GM21723 (cell line): ENCODE measurements around the gene GRID2IP.

Experiments
- ATAC-seq: cut with Tn5 transposase; IDR thresholded peaks from one replicate; pipeline ENCODE4 v1.9.1; 2021; ENCODE audit warnings: mild to moderate bottlenecking, moderate library complexity; ENCODE audit not compliant: unreplicated experiment

The GRID2IP gene

DNA sequence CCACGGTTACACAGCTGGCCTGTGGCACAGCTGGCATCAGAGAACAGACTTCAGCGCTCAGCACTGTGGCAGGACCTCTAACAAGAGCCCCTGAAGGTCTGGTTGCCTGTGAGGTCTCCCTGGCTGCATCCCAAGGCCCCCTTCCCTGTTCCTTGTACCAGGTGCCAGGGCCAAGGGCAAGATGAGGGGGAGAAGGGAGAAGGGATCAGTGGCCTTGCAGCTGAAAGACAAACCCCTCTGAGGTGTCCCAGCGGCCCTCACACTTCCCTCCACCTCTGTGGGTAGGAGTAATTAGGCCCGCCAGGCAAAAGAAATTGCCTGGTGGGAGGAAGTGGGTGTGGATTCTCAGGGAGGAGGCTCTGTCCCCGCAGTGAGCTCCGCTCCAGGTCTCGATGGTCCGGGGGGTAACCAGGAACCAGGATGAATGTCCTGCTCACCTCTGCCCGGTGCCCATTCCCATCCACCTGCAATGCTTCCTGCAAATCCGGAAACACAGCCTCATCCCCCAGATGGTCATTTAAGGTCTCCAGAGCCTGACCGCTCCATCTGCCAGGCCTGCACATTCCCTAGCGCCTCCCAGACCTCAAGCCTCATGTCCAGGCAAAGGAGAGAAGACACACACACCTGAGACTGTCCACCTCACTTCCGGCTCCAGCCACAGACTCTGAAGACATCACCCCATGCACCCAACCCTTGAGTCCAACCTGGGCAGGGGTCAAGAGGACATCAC, 22.7 kb downstream of the GRID2IP start:
- ATAC-seq: no peak

- ATAC-seq: no peak
These were observed 24.3 kb downstream of the GRID2IP start for GRCh38 chr7:6526997-6527378.

DNA sequence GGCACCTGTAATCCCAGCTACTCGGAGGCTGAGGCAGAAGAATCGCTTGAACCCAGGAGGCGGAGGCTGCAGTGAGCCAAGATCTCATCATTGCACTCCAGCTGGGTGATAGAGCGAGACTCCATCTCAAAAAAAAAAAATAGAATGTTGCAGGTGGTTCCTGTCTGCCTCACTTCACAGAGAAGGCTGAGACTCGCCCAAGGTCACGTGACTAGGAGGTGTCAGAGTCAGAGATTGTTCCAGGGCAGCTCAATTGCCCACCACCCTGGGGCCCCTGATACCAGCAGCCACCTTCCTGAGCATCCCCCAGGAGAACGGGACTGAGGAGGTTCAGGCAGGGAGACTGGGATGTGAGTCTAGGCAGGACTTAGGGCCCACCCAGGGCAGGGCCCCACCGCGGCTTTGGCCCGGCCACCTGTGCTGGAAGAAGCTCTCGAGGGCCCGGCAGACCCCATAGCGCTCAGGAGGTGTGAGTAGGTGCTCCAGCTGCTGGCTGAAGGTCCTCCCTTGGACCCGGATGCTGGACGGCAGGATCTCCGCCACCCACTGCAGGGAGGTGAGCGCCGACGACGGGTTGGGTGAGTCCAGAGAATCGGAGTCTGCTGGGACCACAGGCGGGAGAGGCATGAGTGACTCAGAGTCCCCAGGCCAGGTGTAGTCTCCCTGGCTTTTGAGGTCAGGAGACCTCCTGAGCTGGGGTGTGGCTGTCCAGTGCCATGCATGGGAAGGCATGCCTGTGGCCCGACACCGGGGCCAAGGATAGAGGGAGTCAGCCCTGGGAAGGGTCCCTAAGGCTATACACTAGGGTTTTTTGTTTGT, 30.9 kb downstream of the GRID2IP start:
- ATAC-seq: no peak

DNA sequence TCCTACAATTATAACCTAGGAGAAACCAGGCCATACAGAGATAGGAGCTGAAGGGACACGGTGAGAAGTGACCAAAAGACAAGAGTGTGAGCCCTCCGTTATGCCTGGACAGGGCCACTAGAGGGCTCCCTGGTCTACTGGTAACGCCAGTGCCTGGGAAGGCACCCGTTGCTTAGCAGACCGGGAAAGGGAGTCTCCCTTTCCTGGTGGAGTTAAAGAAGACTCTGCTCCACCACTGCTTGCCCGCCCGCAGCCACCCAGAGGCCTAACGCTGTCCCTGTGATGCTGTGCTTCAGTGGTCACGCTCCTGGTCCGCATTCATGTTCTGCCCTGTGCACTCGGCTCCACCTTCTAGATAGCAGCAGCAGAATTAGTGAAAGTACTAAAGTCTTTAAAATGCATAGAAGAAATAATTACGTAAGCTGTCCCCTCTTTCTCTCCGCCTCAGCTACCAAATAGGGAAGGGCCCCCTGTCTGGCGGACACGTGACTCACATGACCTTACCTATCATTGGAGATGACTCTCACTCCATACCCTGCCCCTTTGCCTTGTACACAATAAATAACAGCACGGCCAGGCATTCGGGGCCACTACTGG, 34.8 kb downstream of the GRID2IP start:
- no peak for ATAC-seq

DNA sequence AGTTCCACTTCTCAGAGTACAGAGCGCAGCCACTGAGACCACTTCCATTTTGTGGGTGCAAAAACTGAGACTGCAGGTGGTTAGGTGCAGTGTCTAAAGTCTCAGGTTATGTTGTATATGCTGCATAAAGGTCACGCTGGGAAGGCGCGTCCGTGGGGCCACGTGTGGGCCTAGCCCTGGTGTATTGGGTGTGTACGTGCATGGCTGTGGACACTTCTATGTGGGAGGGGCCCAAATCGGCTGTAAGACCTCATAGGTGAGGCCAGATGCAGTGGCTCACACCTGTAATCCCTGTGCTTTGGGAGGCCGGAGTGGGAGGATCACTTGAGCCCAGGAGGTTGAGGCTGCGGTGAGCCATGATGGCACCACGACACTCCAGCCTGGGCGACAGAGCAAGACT, 37.7 kb downstream of the GRID2IP start:
- ATAC-seq: no peak

DNA sequence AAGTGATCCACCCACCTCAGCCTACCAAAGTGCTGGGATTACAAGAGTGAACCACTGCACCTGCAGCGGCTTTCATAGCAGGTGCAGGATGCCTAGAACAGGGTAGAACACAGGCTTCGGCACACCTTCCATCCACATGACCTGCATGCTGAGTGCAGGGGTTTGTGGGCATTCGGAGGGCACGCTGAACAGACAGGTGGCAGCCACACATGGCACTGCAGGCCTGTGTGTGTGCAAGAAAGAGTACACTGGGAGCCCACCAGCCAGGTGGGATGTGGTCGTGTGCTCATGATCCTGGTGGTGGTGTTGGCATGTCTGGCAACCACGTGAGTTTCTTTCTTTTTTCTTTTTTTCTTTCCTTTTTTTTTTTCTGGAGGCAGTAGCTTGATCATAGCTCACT, 38.4 kb downstream of the GRID2IP start:
- ATAC-seq: no peak

- no peak for ATAC-seq
These were observed 40.7 kb downstream of the GRID2IP start for GRCh38 chr7:6510476-6511133.

GRCh38 chr7:6508950-6509349, 42.3 kb downstream of the GRID2IP start:
- ATAC-seq: no peak

GRCh38 chr7:6508539-6508938, 42.7 kb downstream of the GRID2IP start:
- ATAC-seq: no peak

DNA sequence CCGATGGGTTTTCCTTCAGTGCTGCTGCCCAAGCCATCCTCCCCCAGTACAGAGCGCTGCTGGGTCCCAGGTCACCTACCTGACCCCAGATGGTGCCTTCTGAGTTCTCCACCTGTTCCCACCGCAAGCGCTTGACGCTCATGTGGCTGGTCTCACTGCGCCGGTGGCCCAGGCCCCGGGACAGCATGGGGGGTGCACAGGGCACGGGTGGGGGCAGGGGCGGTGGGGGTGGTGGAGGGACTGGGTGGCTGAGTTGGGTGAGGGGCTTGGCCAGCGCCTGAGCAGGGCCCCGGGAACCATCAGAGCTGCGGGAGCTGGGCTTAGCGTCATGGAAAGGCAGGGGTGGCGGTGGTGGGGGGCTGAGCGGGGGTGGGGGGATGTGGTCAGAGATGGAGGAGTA, 43.4 kb downstream of the GRID2IP start:
- ATAC-seq: no peak

- no peak for ATAC-seq
These were observed 45.3 kb downstream of the GRID2IP start for GRCh38 chr7:6505685-6506559.

GRCh38 chr7:6504996-6505395, 46.3 kb downstream of the GRID2IP start:
- ATAC-seq: no peak

GRCh38 chr7:6502886-6503285, 48.4 kb downstream of the GRID2IP start:
- no peak for ATAC-seq

- ATAC-seq: no peak
These were observed 49.4 kb downstream of the GRID2IP start for GRCh38 chr7:6501586-6502564.

- no peak for ATAC-seq
These were observed 50.6 kb downstream of the GRID2IP start for GRCh38 chr7:6500691-6501090.

GRCh38 chr7:6497994-6498393, 53.3 kb downstream of the GRID2IP start:
- no peak for ATAC-seq

- no peak for ATAC-seq
These were observed 53.7 kb downstream of the GRID2IP start for GRCh38 chr7:6497637-6497905.

GRCh38 chr7:6496842-6497636, 54.2 kb downstream of the GRID2IP start:
- no peak for ATAC-seq
